ENCODE results near the gene UPK3A.

UPK3A gene

GRCh38 chr22:45329530-45329936, 44.8 kb downstream of the UPK3A start:
- DNase-seq (ENCODE audit: low read depth), result no peak

GRCh38 chr22:45330548-45330947, 45.8 kb downstream of the UPK3A start:
- DNase-seq (ENCODE audit: low read depth), result no peak

DNA sequence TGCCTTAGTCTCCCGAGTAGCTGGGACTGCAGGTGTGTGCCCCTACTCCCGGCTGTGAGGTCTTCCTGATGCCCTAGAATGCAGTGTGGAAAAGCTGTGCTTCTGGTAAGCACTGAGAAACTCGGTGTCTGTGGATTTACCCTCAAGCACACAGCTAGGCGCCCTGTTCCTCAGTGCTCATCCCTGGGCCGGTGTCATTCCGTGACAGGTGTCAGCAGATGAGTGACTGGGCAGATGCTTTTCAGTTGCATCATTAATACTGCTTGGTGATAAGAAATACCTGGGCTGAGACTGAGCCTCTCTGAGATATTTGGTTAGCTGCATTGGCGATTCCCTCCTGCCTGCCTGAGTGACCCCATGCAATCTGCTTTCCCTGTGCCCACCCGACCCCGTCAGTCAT, 46.7 kb downstream of the UPK3A start:
- no peak for DNase-seq (ENCODE audit: low read depth)

DNA sequence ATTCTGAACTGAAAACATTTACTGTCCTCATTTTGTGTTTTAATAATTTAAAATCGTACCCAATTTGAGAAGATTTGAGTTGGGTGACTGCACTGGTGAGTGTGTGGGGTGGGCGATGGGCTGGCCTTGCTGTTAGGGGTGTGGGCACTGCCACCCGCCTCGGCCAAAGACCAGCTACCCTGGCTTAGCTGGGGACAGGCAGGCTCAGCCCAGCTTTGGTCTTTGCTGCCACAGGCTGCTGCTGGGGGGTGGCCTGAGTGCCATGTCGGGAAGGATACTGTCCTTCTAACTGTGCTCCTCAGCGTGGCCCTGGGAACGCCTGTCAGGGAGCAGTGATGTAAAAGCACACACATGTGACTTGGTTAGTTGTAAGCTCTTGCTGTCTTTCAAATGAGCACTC, 47.3 kb downstream of the UPK3A start:
- no peak for DNase-seq (ENCODE audit: low read depth)

- DNase-seq (ENCODE audit: low read depth), result no peak
Observed at GRCh38 chr22:45334068-45334467, 49.3 kb downstream of the UPK3A start.

GRCh38 chr22:45334528-45334927, 49.8 kb downstream of the UPK3A start:
- DNase-seq (ENCODE audit: low read depth), result no peak

DNA sequence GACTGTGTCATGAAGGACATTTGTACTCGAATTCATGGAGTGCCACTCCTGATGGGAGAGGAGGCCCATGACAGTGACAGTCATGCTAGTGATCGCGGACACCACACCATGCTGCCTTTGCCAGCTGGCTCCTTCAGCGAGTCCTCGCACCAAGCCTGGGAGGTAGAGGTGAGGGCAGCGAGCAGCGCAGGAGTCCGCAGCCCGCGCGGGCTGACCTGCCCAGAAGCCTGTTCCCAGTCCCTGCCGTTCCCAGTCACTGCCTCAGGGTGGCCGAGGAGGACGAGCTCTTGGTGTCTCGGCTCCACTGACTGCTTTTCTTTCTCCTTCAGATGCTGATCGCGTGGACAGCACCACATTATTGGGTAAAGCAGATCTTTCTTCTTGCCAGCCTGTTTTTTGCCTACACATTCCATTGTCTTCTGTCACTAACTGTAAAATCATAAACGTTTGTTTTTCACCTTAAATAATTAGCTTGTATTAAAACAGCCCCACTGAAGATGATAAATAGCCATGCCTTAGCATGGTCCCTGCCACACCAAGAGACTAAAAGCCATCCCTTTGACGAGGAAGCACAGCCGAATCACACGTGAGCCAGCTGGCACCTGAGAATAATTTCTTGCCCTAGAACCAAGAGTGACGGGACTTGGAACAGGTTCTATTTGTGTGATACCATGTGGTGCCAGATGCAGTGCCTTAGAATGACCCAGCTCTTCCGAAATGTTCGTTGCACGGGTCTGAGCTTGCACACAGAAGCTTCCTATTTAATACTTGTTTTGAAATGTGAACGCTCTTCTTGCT, 50.5 kb downstream of the UPK3A start:
- DNase-seq (ENCODE audit: low read depth), result no peak

DNA sequence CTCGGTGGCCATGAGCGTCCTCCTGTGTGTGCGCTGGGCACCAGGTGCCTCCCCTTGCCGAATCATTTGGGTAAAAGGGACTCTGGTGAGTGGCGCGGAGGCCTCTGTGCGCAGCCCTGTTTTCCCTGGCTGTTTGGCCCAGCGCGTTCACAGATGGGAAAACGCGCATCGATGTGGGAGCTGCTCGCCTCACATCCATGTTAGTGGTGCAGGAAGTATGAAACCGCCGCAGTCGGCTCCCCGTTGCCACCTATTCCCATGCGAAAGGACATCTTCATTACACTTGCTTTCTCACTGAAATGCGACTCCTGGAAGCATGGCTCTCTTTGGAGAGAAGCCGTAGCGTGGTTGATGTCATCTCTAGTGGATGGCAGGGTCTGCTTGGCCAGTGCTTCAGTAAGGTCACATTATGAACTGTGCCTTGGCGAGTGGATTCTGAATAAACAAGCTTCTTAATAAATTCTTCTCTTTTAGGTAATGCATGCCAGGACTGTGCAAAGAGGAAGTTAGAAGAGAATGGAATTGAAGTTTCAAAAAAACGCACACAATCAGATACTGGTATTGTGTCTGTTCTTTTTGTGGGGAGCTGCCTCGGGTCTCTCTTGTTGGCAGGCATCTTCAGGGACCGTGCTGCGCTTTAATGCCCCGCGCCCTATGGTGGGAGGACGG, 51.2 kb downstream of the UPK3A start:
- no peak for DNase-seq (ENCODE audit: low read depth)

DNA sequence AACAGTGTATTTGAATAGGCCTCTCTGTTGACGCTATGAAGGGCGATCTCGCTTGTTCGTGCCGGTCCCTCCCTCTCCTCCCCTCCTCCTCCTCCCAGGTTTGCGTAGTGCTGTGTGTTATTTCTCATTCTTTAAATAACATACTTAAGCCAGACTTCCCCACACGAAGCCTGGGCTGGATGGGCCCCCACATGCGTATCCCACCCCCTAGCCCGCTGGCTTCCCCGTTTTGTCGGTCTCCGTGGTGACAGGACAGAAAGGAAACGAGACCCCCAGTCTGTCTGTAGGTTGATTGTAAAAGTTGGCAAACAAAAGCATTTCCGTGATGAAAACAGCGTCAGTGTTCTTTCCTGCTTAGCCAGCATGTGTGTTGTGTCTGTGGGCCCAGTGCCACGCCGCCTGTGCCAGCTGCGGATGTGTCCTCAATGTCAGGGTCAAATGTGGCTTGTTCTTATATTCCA, 52.3 kb downstream of the UPK3A start:
- DNase-seq (ENCODE audit: low read depth), result no peak

- no peak for DNase-seq (ENCODE audit: low read depth)
Observed at GRCh38 chr22:45337536-45337935, 52.8 kb downstream of the UPK3A start.

DNA sequence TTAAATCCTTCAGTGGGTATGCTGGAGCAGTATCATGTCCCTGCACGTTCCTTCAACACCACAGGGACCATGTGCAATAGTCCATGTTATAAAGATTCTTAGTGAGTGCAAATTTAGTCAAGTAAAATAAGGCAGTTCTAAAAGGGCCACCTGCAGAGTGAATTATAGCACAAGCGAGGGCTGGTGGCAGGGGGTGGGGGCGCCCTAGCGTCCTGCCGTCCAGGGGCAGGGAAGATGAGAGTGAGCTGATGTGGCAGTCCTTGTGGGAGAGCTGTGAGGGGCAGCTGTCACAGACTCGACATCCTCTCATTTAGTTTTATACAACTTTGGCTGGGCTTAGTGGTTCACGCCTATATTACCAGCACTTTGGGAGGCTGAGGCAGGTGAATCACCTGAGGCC, 54.0 kb downstream of the UPK3A start:
- DNase-seq (ENCODE audit: low read depth), result no peak

DNA sequence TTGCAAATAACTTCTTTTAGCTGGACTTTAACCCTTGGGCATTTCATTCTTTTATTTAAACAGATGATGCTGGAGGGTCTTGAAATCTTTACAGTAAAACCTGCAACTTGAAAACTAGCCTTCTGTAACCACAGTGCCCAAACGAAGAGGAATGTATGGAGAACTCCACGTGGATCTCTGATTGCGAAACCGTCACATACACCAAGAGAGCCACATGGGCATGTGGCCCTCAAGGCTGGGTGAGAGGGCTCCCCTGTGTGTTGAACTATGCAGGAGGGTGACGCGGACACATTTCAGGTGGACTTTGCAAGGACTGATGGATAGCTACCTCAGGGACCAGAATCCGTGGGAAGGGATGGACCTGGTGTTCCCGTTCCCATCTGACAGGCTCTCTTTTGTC, 55.6 kb downstream of the UPK3A start:
- no peak for DNase-seq (ENCODE audit: low read depth)

DNA sequence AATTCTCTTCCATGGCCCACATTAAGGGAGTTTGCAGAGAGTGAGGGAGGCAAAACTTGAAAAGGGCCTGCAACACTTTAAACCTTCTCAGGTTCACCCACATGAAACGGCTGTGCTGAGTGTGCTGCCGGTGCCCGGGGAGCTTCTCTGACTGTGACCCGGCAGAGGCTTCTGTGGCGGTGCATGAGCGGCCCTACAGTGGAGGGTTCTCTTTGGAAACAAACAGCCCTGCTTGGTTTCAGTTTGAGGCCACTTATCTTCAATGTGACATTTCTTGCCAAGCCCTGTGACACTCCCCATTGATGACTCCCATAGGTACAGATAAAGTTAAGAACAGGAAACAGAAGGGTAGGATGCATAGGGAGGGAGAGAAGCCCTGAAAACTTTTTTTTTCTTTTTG, 56.7 kb downstream of the UPK3A start:
- DNase-seq (ENCODE audit: low read depth), result no peak

DNA sequence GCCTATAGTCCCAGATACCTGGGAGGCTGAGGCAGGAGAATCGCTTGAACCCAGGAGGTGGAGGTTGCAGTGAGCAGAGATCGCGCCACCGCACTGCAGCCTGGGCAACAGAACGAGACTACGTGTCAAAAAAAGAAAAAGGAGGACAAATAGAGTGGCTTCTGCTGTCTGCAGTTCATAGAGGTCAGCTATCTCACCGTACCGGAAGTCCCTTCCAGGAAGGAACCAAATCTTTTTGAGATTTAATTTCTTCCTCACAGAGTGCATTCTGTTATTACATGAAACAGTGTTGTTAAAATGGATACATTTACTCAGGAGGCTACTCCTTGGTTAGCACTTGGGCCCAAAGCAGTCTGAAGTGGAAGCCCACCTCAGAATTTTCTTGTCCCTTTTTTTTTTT, 58.4 kb downstream of the UPK3A start:
- no peak for DNase-seq (ENCODE audit: low read depth)

DNA sequence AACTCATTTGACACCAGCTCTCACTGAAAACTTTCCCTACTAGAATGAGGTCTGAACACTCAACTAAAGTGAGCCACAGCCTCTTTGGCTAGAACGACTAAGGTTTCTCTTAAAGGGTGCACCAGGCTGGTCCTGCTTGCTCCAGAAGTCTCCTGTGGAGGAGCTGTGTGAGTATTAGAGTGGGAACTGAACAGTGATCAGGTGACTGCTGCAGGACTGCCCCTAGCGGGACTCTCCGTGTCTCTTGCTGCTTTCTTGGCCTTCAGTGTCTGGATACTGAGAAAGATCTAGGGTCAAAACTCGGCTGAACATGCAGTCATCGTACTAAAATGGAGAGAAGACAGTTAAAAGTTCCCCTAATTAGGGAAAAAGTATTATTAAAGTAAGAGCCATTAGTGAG, 59.6 kb downstream of the UPK3A start:
- DNase-seq (ENCODE audit: low read depth), result no peak

All from HS-27A (cell line).